Measurements from ENCODE around the gene STON1. TPM values are rescaled to one million over a fixed set of nuclear protein-coding genes. Genes with fewer than 3 reads are reported as not detected.

STON1 gene, protein sequence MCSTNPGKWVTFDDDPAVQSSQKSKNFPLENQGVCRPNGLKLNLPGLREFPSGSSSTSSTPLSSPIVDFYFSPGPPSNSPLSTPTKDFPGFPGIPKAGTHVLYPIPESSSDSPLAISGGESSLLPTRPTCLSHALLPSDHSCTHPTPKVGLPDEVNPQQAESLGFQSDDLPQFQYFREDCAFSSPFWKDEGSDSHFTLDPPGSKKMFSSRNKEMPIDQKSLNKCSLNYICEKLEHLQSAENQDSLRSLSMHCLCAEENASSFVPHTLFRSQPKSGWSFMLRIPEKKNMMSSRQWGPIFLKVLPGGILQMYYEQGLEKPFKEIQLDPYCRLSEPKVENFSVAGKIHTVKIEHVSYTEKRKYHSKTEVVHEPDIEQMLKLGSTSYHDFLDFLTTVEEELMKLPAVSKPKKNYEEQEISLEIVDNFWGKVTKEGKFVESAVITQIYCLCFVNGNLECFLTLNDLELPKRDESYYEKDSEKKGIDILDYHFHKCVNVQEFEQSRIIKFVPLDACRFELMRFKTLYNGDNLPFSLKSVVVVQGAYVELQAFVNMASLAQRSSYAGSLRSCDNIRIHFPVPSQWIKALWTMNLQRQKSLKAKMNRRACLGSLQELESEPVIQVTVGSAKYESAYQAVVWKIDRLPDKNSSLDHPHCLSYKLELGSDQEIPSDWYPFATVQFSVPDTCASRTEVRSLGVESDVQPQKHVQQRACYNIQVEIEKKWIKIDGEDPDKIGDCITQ
- total RNA-seq: 2.3 and 4.7 TPM in 2 replicates

DNA sequence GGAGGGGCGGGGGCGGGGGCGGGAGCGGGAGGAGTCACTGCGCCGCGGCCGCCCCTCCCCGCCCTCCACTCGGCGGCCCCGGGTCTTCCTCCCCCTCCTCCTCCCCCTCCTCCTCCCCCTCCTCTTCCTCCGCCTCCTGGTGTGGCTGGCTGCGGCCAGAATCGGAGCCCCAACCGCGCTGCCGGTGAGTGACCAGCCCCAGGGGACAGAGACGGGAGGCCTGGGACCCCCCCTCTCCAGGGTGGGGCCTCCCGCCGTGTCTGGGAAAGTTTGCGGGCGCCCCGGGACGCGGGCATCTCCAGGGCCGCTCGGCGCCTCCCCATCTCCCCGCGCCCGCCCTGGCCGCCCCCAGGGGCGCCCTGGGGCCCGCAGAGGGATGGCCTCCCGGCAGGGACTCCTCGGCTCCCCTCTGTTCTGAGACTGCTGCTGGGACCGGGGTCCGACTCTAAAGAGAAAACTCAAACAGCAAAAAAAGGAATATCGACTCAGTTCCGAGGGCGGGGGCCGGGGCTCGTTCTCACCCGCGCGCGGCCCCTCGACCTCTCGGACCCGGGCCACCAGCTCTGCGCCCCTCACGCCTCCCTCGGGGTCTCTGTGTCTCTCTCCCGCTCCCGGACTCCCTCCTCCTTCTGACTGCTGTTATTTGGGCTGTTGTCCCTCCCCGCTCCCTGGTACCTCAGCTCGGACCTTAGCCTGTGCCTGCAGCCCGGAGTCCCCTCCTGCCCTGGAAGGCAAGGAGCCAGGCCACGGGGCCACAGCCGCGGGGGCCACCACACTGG lies at the start of gene STON1:
STON1 (plus strand) TSS at position 122 of the 779 bp plus-strand sequence. CDS start 50,480 bp downstream, outside the sequence.

DNA sequence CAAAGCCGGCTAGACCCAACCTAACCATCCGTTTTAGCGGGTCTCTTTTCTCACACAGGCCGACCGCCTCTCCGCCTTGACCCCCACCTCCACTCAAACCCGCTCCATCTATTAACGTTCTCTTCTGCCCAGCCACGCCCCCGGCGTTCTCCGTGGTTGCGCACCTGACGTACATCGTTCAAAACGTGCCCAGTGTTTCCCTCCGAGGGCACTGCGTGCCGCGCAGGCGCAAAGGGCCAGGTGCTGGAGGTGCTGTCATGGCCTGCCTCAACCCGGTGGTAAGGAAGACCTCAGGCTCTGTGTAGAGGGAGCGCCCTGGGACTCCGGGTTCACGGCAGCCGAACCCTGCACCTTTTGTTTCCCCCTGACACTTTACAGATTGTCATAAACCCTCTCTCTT lies 87.7 kb downstream of the STON1 start, which contains the start of gene GTF2A1L:
GTF2A1L (plus strand) TSS at position 239 of the 400 bp plus-strand sequence; CDS start at position 258, 19 bp downstream.

Other genes starting within 250 kb of the STON1 start
- gene FOXN2, start 215.5 kb upstream of the STON1 start, total RNA-seq: 51.6 and 56.3 TPM in 2 replicates
- gene PPP1R21, start 89.4 kb upstream of the STON1 start, total RNA-seq: 19.3 and 19.8 TPM in 2 replicates
- gene GTF2A1L, start 87.7 kb downstream of the STON1 start, total RNA-seq: 0.09 and 0.11 TPM in 2 replicates
- not detected in 2 replicates for gene LHCGR, start 225.6 kb downstream of the STON1 start, total RNA-seq

All from dermis lymphatic vessel endothelial cell (primary cell).